Hepatocyte (in vitro differentiated cells): Measurements from ENCODE around the gene ZFHX2. TPM values are rescaled to one million over a fixed set of nuclear protein-coding genes. Genes with fewer than 3 reads are reported as not detected.

Experiments used
- DNase-seq: peaks from one replicate; pipeline ENCODE4 v3.0.0-alpha.2; 2016; ENCODE audit warnings: low spot score
- H2AFZ ChIP-seq: fragments of 200-600 bp; sonication (generic); 2 replicates; pipeline ENCODE4 v1.6.0; 2016; ENCODE audit warnings: antibody characterized with exemption, mild to moderate bottlenecking
- H3K27ac ChIP-seq: fragments of 200-600 bp; sonication (generic); 2 replicates; pipeline ENCODE4 v1.5.1; 2016; ENCODE audit warnings: mild to moderate bottlenecking
- H3K27me3 ChIP-seq: fragments of 200-600 bp; sonication (generic); 2 replicates; pipeline ENCODE4 v1.6.1; 2016
- H3K36me3 ChIP-seq: fragments of 200-600 bp; sonication (generic); replicated peaks from 2 replicates; pipeline ENCODE4 v1.5.1; 2016; ENCODE audit warnings: low read depth; ENCODE audit not compliant: insufficient read depth
- H3K4me1 ChIP-seq: fragments of 200-600 bp; sonication (generic); 2 replicates; pipeline ENCODE4 v1.5.1; 2016; ENCODE audit warnings: mild to moderate bottlenecking, moderate library complexity; ENCODE audit not compliant: insufficient read depth
- H3K4me2 ChIP-seq: fragments of 200-600 bp; sonication (generic); 2 replicates; pipeline ENCODE4 v1.6.0; 2016
- H3K4me3 ChIP-seq: fragments of 200-600 bp; sonication (generic); 2 replicates; pipeline ENCODE4 v1.5.1; 2016; ENCODE audit warnings: mild to moderate bottlenecking
- H3K79me2 ChIP-seq: fragments of 200-600 bp; sonication (generic); 2 replicates; pipeline ENCODE4 v1.6.0; 2017; ENCODE audit warnings: mild to moderate bottlenecking
- H3K9me2 ChIP-seq: fragments of 200-600 bp; sonication (generic); replicated peaks from 2 replicates; pipeline ENCODE4 v1.6.0; 2017; ENCODE audit warnings: mild to moderate bottlenecking; ENCODE audit not compliant: insufficient read depth
- H3K9me3 ChIP-seq: fragments of 200-600 bp; sonication (generic); 2 replicates; pipeline ENCODE4 v1.5.1; 2016; ENCODE audit warnings: low read depth, mild to moderate bottlenecking
- H4K20me1 ChIP-seq: fragments of 200-600 bp; sonication (generic); 2 replicates; pipeline ENCODE4 v1.6.0; 2016; ENCODE audit warnings: mild to moderate bottlenecking; ENCODE audit not compliant: insufficient read depth, poor library complexity, severe bottlenecking
- EZH2 ChIP-seq: fragments of 200-600 bp; sonication (generic); IDR thresholded peaks from 2 replicates; pipeline ENCODE4 v1.6.1; 2016; ENCODE audit warnings: antibody characterized with exemption, mild to moderate bottlenecking, borderline replicate concordance
- EZH2phosphoT487 ChIP-seq: fragments of 200-600 bp; sonication (generic); IDR thresholded peaks from one replicate; pipeline ENCODE4 v1.6.1; 2018; ENCODE audit warnings: antibody characterized with exemption, mild to moderate bottlenecking, low read depth, moderate library complexity; ENCODE audit not compliant: unreplicated experiment, severe bottlenecking
- WGBS: methylation state at CpG from one replicate; pipeline ENCODE4 v1.1.6; 2016; ENCODE audit warnings: low lambda C conversion rate; ENCODE audit errors: missing lambda C conversion rate; 5-methylcytosine and 5-hydroxymethylcytosine counted together
- polyA plus RNA-seq: library from polyadenylated mRNA; unstranded; fragments of >200 nt; fragmentation: Nextera tagmentation; extraction: Ambion mirVana; gene quantifications from 2 replicates; pipeline ENCODE4 v1.2.1, GENCODE V29; 2016
- total RNA-seq: library from RNA; depleted of rRNA; stranded (reverse); fragments of >200 nt; gene quantifications from 2 replicates; pipeline ENCODE4 v1.2.3, GENCODE V29; 2014
- TF ChIP-seq, protein P1 (sequence below): fragments of 200-600 bp; sonication (generic); IDR thresholded peaks from 2 replicates; pipeline ENCODE4 v1.5.1; 2016; ENCODE audit warnings: antibody characterized with exemption, mild to moderate bottlenecking; ENCODE audit not compliant: poor library complexity

Gene ZFHX2
- total and polyA plus RNA-seq, 2 experiments from 2014 or later, result 1.4 to 1.5 TPM

DNA sequence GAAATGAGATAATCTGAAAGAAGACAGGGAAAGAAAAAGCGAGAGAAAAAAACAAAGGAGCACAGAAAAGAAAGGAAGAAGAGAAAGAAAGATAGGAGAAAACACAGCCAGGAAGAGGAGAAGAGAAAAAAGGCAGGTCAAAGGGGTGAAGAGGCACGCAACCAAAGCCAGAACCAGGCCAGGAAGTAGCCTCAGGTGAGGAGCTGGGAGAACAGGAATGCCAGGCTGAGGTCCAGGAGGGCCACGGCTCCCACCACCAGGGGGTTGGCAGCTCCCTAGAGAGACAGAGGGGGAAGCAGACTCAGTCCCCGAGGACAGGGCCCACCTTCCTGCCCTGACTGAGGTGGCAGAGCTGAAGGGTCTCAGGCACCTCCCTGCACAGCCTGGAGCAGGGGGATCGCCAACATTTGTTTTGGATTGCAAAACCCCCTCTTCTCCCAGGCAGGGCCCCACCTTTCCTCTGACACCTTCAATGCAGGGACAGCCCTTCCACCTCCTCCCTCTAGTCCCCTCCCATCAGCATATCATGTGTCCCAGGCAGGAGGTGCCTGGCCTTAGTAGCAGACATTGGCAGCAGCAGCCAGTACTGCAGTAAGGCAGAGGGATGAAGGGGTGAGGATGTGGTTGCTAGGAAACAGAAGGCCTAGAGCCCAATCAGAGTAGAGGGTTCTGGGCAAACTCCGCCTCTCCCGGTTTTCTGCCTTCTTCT lies 18.0 kb upstream of the ZFHX2 start:
- H3K79me2 ChIP-seq, result peaks cover 13% of the 10 kb centered on the region
- H3K36me3 ChIP-seq, result no peaks in the 10 kb centered on the region
- WGBS, result 64% methylated on average over 7 of the region's 7 CpGs
- H3K9me2 ChIP-seq, result no peaks in the 10 kb centered on the region
- H3K27ac ChIP-seq, result peak overlapping the region; percentile 92
- H3K27me3 ChIP-seq, result peaks cover 14% of the 10 kb centered on the region
- peaks cover 16% of the 10 kb centered on the region for H3K4me1 ChIP-seq
- no peak for TF ChIP-seq EZH2phosphoT487
- TF ChIP-seq, protein P1, sequence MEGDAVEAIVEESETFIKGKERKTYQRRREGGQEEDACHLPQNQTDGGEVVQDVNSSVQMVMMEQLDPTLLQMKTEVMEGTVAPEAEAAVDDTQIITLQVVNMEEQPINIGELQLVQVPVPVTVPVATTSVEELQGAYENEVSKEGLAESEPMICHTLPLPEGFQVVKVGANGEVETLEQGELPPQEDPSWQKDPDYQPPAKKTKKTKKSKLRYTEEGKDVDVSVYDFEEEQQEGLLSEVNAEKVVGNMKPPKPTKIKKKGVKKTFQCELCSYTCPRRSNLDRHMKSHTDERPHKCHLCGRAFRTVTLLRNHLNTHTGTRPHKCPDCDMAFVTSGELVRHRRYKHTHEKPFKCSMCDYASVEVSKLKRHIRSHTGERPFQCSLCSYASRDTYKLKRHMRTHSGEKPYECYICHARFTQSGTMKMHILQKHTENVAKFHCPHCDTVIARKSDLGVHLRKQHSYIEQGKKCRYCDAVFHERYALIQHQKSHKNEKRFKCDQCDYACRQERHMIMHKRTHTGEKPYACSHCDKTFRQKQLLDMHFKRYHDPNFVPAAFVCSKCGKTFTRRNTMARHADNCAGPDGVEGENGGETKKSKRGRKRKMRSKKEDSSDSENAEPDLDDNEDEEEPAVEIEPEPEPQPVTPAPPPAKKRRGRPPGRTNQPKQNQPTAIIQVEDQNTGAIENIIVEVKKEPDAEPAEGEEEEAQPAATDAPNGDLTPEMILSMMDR, result no peak
- no peak overlapping the region for H3K4me3 ChIP-seq
- no peak overlapping the region for H2AFZ ChIP-seq
- no peak overlapping the region for H3K4me2 ChIP-seq
- DNase-seq, result no peak
- H3K9me3 ChIP-seq, result no peaks in the 10 kb centered on the region
- no peaks in the 10 kb centered on the region for H4K20me1 ChIP-seq

GRCh38 chr14:23568600-23569331 lies 17.2 kb upstream of the ZFHX2 start:
- Histone ChIP-seq H3K36me3 (no peaks in the 10 kb centered on the region), H3K9me3 (no peaks in the 10 kb centered on the region), H3K27me3 (peaks cover 7% of the 10 kb centered on the region), H3K27ac (peak overlapping the region; percentile 92), H3K4me3 (no peak overlapping the region), H3K4me2 (peak overlapping the region; percentile 91), H4K20me1 (no peaks in the 10 kb centered on the region), H3K9me2 (no peaks in the 10 kb centered on the region), H3K4me1 (peaks cover 16% of the 10 kb centered on the region), H2AFZ (no peak overlapping the region), H3K79me2 (peaks cover 13% of the 10 kb centered on the region)
- no peak for DNase-seq
- no peak for TF ChIP-seq EZH2phosphoT487
- TF ChIP-seq, protein P1, result peak; percentile 31
- TF ChIP-seq EZH2, result no peak
- WGBS, result 56% methylated on average over 6 of the region's 6 CpGs

- Histone ChIP-seq H2AFZ (peak overlapping the region; percentile 75), H3K4me1 (peaks cover 16% of the 10 kb centered on the region), H3K9me2 (no peaks in the 10 kb centered on the region), H3K4me3 (no peak overlapping the region), H3K4me2 (peak overlapping the region; percentile 91), H4K20me1 (no peaks in the 10 kb centered on the region), H3K79me2 (peaks cover 13% of the 10 kb centered on the region), H3K27ac (peak overlapping the region; percentile 92), H3K36me3 (no peaks in the 10 kb centered on the region), H3K9me3 (no peaks in the 10 kb centered on the region), H3K27me3 (peaks cover under 1% of the 10 kb centered on the region)
- no peak for DNase-seq
- whole genome bisulfite sequencing, result 86% methylated on average over 2 of the region's 2 CpGs
- TF ChIP-seq, protein P1, result no peak
- no peak for TF ChIP-seq EZH2phosphoT487
- TF ChIP-seq EZH2, result no peak
Observed at GRCh38 chr14:23568021-23568599, 16.5 kb upstream of the ZFHX2 start.
